Neuronal stem cell (in vitro differentiated cells): ENCODE results near the gene ZXDB.
"Not testable (repeated sequence)": the region's sequence is repeated elsewhere in the genome, so short reads cannot be mapped to it uniquely, and the experiment has no call there.

Experiments used
- DNase-seq: peaks from one replicate; pipeline ENCODE4 v3.0.0-alpha.2; 2013; ENCODE audit warnings: low spot score
- H2AFZ ChIP-seq: one replicate; pipeline ENCODE4 v1.6.1; 2013; ENCODE audit warnings: mild to moderate bottlenecking, low read length, inconsistent platforms
- H2AK5ac ChIP-seq: 2 replicates; pipeline ENCODE4 v1.6.1; 2013; ENCODE audit warnings: low read depth, mild to moderate bottlenecking, inconsistent platforms, low read length, moderate library complexity, mixed read lengths
- H2BK120ac ChIP-seq: 2 replicates; pipeline ENCODE4 v1.6.1; 2013; ENCODE audit warnings: low read depth, mild to moderate bottlenecking, inconsistent platforms, low read length, moderate library complexity, mixed read lengths
- H2BK12ac ChIP-seq: one replicate; pipeline ENCODE4 v1.6.1; 2013; ENCODE audit warnings: low read length, inconsistent platforms
- H2BK15ac ChIP-seq: 2 replicates; pipeline ENCODE4 v1.6.1; 2013; ENCODE audit warnings: mild to moderate bottlenecking, low read length, inconsistent platforms, mixed read lengths
- H2BK5ac ChIP-seq: one replicate; pipeline ENCODE4 v1.6.1; 2013; ENCODE audit warnings: inconsistent platforms, mild to moderate bottlenecking, low read length, moderate library complexity
- H3K14ac ChIP-seq: one replicate; pipeline ENCODE4 v1.6.1; 2013; ENCODE audit warnings: low read length, inconsistent platforms
- H3K18ac ChIP-seq: 2 replicates; pipeline ENCODE4 v1.6.1; 2013; ENCODE audit warnings: low read length, inconsistent platforms
- H3K23ac ChIP-seq: 2 replicates; pipeline ENCODE4 v1.6.1; 2013; ENCODE audit warnings: low read depth, mild to moderate bottlenecking, mixed read lengths, low read length, inconsistent platforms; ENCODE audit not compliant: poor library complexity
- H3K27ac ChIP-seq: replicated peaks from 3 replicates; pipeline ENCODE4 v1.5.1; 2013; ENCODE audit warnings: low read length, inconsistent platforms
- H3K27me3 ChIP-seq, 3 experiments: 2 replicates each; pipeline ENCODE4 v1.6.1; 2013; ENCODE audit warnings: low read length in 3 of 3, mild to moderate bottlenecking in 2 of 3, inconsistent platforms in 1 of 3, low read depth in 1 of 3, mixed read lengths in 1 of 3, moderate library complexity in 1 of 3; ENCODE audit not compliant: control insufficient read depth in 3 of 3, insufficient read depth in 3 of 3
- H3K36me3 ChIP-seq, 2 donors: replicated peaks in 1 of 2; 2 replicates each; pipeline ENCODE4 v1.6.1; 2013; ENCODE audit warnings: low read length in 2 of 2; ENCODE audit not compliant: control insufficient read depth in 2 of 2, insufficient read depth in 2 of 2
- H3K4ac ChIP-seq: 2 replicates; pipeline ENCODE4 v1.6.1; 2013; ENCODE audit warnings: inconsistent platforms, mild to moderate bottlenecking, low read length, moderate library complexity
- H3K4me1 ChIP-seq, 2 donors: 1 replicate in 1 of 2; 2 replicates in 1 of 2; pipeline ENCODE4 v1.6.1; 2013; ENCODE audit warnings: low read length in 2 of 2, low read depth in 1 of 2; ENCODE audit not compliant: control insufficient read depth in 2 of 2, insufficient read depth in 1 of 2
- H3K4me2 ChIP-seq: one replicate; pipeline ENCODE4 v1.6.1; 2013; ENCODE audit warnings: mild to moderate bottlenecking, low read length, inconsistent platforms; ENCODE audit not compliant: insufficient read depth, poor library complexity, severe bottlenecking
- H3K4me3 ChIP-seq, 2 donors: 2 replicates each; pipeline ENCODE4 v1.5.1; 2013; ENCODE audit warnings: low read length in 2 of 2, mild to moderate bottlenecking in 2 of 2, inconsistent platforms in 1 of 2, moderate library complexity in 1 of 2
- H3K79me1 ChIP-seq: one replicate; pipeline ENCODE4 v1.6.1; 2013; ENCODE audit warnings: low read depth, mild to moderate bottlenecking, inconsistent platforms, low read length, moderate library complexity
- H3K9ac ChIP-seq: one replicate; pipeline ENCODE4 v1.6.1; 2013; ENCODE audit warnings: mild to moderate bottlenecking, low read depth, low read length, inconsistent platforms; ENCODE audit not compliant: poor library complexity
- H3K9me3 ChIP-seq, 2 donors: replicated peaks in 1 of 2; 2 replicates each; pipeline versions ENCODE3 to v1.6.1; 2013; ENCODE audit warnings: low read length in 2 of 2, mild to moderate bottlenecking in 2 of 2, inconsistent platforms in 1 of 2, low read depth in 1 of 2, mixed read lengths in 1 of 2, moderate library complexity in 1 of 2; ENCODE audit not compliant: control insufficient read depth in 2 of 2, insufficient read depth in 1 of 2
- H4K8ac ChIP-seq: one replicate; pipeline ENCODE4 v1.6.1; 2013; ENCODE audit warnings: low read depth, mild to moderate bottlenecking, inconsistent platforms, low read length, moderate library complexity
- H4K91ac ChIP-seq: one replicate; pipeline ENCODE4 v1.6.1; 2013; ENCODE audit warnings: low read length, low read depth, mild to moderate bottlenecking, inconsistent platforms; ENCODE audit not compliant: poor library complexity
- WGBS, 2 donors: extraction: QIAGEN DNeasy Blood & Tissue Kit; methylation state at CpG; one replicate each; pipeline ENCODE4 v1.1.7; 2013; ENCODE audit warnings: missing lambda C conversion rate in 2 of 2, mixed read lengths in 1 of 2; ENCODE audit not compliant: insufficient read length in 2 of 2, insufficient replicate concordance in 1 of 2; ENCODE audit errors: extremely low coverage in 2 of 2; 5-methylcytosine and 5-hydroxymethylcytosine counted together

Gene ZXDB

DNA sequence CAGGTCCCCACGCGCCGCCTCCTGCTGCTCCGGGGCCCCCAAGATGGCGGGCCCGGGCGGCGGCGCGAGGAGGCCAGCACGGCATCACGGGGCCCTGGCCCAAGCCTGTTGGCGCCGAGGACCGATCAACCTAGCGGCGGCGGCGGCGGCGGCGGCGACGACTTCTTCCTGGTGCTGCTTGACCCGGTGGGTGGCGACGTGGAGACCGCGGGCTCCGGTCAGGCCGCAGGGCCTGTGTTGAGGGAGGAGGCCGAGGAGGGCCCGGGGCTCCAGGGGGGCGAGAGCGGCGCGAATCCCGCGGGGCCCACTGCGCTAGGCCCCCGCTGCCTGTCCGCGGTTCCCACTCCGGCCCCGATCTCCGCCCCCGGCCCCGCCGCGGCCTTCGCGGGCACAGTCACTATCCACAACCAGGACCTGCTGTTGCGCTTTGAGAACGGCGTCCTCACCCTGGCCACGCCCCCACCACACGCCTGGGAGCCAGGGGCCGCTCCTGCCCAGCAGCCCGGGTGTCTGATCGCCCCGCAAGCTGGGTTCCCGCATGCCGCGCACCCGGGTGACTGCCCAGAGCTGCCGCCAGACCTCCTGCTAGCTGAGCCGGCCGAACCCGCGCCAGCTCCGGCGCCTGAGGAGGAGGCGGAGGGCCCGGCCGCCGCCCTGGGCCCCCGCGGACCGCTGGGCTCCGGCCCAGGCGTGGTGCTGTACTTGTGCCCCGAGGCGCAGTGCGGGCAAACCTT is 516 bp downstream of the ZXDB start:
- not testable (repeated sequence) for H3K9me3 ChIP-seq, H3K14ac ChIP-seq, H2BK120ac ChIP-seq, H2BK12ac ChIP-seq, H3K23ac ChIP-seq, H3K4ac ChIP-seq, H3K4me1 ChIP-seq, H4K91ac ChIP-seq, H2BK5ac ChIP-seq, H3K27ac ChIP-seq, H3K79me1 ChIP-seq, H4K8ac ChIP-seq, H3K9ac ChIP-seq, H2BK15ac ChIP-seq, H2AK5ac ChIP-seq, H3K27me3 ChIP-seq
- peak overlapping the region; percentile 45 for H3K4me2 ChIP-seq
- peak overlapping the region; percentile 86 for H2AFZ ChIP-seq
- peak overlapping the region; percentile 57 for H3K18ac ChIP-seq
- WGBS, 2 donors: no CpG with 5 or more reads among the region's 84 CpGs
- DNase-seq: peak; percentile 12
- peaks cover 0 to 12% of the 10 kb centered on the region in 2 donors for H3K36me3 ChIP-seq
- H3K4me3 ChIP-seq: peak overlapping the region; percentile 47 to 86

DNA sequence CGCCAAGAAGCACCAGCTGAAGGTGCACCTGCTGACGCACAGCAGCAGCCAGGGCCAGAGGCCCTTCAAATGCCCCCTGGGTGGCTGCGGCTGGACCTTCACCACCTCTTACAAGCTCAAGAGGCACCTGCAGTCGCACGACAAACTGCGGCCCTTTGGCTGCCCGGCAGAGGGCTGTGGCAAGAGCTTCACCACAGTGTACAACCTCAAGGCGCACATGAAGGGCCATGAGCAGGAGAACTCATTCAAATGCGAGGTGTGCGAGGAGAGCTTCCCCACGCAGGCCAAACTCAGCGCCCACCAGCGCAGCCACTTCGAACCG is 1.0 kb downstream of the ZXDB start:
- H2AFZ ChIP-seq: peak overlapping the region; percentile 86
- peak overlapping the region; percentile 47 to 86 for H3K4me3 ChIP-seq
- no CpG with 5 or more reads among the region's 15 CpGs for WGBS, 2 donors

DNA sequence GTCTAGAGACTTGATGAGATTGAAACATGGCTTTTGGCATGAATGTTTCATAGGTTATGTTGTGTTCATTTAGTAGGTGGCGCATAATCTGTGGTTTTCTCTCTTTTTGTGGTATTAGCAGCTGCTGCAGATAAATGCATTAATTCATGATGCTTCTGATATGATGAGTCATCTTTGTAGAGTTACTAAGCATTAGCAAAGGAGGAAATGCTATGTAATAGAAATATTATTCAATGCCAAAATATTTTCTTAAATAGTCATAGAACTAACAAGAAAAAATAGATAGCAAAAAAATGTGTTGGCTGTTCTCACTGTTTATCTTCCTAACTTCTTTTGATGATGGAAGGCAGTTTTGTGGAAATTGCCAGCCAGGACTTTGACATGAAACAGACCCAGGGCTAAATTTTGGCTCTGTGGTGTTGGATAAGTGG is 3.6 kb downstream of the ZXDB start:
- WGBS, 2 donors: no CpG with 5 or more reads among the region's 1 CpG
- Histone ChIP-seq H3K14ac (no peak overlapping the region), H3K4me2 (no peak overlapping the region), H3K27me3 (no peaks in the 10 kb centered on the region), H3K18ac (no peak overlapping the region), H2BK12ac (no peak overlapping the region), H2AK5ac (no peak overlapping the region), H3K9ac (no peak overlapping the region), H3K4ac (no peak overlapping the region), H3K36me3 (peaks cover 0 to 12% of the 10 kb centered on the region in 2 donors), H2BK5ac (no peak overlapping the region), H3K9me3 (no peaks in the 10 kb centered on the region), H2BK15ac (no peak overlapping the region), H4K91ac (no peak overlapping the region), H3K4me3 (no peak overlapping the region), H3K79me1 (no peaks in the 10 kb centered on the region), H3K4me1 (peaks cover 0 to 7% of the 10 kb centered on the region in 2 donors), H4K8ac (no peak overlapping the region), H3K27ac (no peak overlapping the region), H2BK120ac (no peak overlapping the region), H3K23ac (no peak overlapping the region), H2AFZ (no peak overlapping the region)
- no peak for DNase-seq

More for the DNA sequence above, 1.0 kb downstream of the ZXDB start:
- H3K4ac ChIP-seq, H3K27ac ChIP-seq, H3K27me3 ChIP-seq, H2BK15ac ChIP-seq, H2AK5ac ChIP-seq, H4K8ac ChIP-seq, H3K9ac ChIP-seq, H2BK12ac ChIP-seq, H3K23ac ChIP-seq, H3K18ac ChIP-seq, H3K79me1 ChIP-seq, H3K9me3 ChIP-seq, H2BK5ac ChIP-seq, H3K4me1 ChIP-seq, H2BK120ac ChIP-seq, H3K14ac ChIP-seq, H4K91ac ChIP-seq: not testable (repeated sequence)
- H3K36me3 ChIP-seq: peaks cover 0 to 12% of the 10 kb centered on the region in 2 donors
- DNase-seq: peak; percentile 8
- H3K4me2 ChIP-seq: peak overlapping the region; percentile 45

DNA sequence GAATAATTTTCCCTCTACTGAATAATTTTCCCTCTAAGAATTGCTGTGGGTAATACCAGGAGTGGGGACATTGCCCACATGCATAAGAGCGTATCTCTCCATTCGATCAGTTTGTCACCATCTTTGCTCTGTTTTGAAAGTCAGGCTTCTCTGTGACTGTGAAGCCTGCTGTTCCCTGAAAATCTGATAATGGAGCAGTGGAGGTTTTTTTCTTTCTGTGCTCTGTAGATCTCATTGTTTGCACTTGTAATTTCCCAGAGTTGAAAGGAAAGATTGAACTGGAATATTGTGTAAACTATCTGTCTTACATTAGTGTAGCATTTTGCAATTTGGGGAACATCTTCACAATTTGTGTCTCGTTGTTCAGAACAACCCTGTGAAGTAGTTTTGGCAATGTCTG is 4.3 kb downstream of the ZXDB start:
- Histone ChIP-seq H3K36me3 (peaks cover 0 to 12% of the 10 kb centered on the region in 2 donors), H3K4ac (no peak overlapping the region), H2AK5ac (no peak overlapping the region), H2BK120ac (no peak overlapping the region), H2BK12ac (no peak overlapping the region), H3K14ac (no peak overlapping the region), H4K91ac (no peak overlapping the region), H3K23ac (no peak overlapping the region), H2BK15ac (no peak overlapping the region), H3K79me1 (no peaks in the 10 kb centered on the region), H2AFZ (no peak overlapping the region), H3K4me1 (peaks cover 0 to 7% of the 10 kb centered on the region in 2 donors), H3K9ac (no peak overlapping the region), H4K8ac (no peak overlapping the region), H3K18ac (no peak overlapping the region), H3K4me2 (no peak overlapping the region), H2BK5ac (no peak overlapping the region), H3K4me3 (no peak overlapping the region), H3K27ac (no peak overlapping the region), H3K9me3 (no peaks in the 10 kb centered on the region), H3K27me3 (no peaks in the 10 kb centered on the region)
- DNase-seq: no peak
- WGBS, 2 donors: no CpG with 5 or more reads among the region's 3 CpGs
